EL (cell line): ENCODE data around the gene DOCK3.
"Not testable (repeated sequence)": the region's sequence is repeated elsewhere in the genome, so short reads cannot be mapped to it uniquely, and the experiment has no call there.

Experiments used
- DNase-seq: peaks from one replicate; pipeline ENCODE4 v3.0.0-alpha.2; 2016

Gene DOCK3

GRCh38 chr3:51337666-51338065, 662.9 kb downstream of the DOCK3 start:
- no peak for DNase-seq

GRCh38 chr3:51338632-51339031, 663.9 kb downstream of the DOCK3 start:
- no peak for DNase-seq

- DNase-seq: peak; percentile 93
These were observed 665.5 kb downstream of the DOCK3 start for GRCh38 chr3:51340013-51340829.

DNA sequence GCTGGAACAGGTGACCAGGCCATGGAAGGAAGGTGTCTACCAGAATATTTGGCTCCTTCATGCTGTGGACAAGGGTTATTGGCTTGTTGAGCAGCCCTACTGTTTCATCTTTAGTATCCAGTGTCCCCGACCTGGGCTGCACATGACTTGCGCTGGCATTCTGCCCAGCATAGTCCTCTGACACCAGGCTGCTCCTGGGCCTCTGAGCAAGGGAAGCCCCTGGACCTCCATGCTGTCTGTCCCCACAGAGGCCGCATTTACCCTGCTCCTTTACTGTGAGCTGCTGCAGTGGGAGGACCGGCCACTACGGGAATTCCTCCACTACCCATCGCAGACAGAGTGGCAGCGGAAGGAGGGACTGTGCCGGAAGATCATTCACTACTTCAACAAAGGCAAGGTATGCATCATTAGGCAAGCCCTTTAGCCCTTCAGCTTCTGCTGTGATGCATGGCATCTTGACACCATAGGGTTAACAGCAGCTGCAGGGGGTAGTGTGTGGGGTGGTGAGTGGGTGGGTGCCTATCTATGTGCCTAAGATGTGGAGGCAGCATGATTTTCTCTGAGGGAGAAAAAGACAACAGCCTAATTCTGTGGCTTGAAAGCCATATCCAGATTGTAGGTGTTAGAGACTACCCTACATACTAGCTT, 666.4 kb downstream of the DOCK3 start:
- DNase-seq: peak; percentile 44

GRCh38 chr3:51343918-51344687, 669.4 kb downstream of the DOCK3 start:
- peak; percentile 71 for DNase-seq

DNA sequence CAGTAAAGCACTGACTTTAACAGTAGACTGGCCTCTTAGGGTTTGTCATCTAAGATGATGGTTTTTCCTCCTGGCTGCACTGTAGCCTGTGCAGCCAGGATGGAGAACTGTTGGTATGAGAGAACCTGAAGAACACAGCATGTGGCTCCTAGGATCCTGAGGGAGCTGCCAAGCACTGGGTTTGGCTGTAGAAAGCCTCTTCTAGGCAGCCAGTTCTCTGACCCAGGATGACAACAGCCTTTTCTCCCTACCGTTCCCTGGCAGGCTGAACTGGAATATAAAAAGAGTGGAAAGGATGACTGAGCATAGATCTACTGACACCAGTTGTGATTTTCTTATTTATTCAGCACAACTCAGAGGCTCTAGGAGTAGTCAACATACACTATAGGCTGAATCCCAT, 676.0 kb downstream of the DOCK3 start:
- no peak for DNase-seq

DNA sequence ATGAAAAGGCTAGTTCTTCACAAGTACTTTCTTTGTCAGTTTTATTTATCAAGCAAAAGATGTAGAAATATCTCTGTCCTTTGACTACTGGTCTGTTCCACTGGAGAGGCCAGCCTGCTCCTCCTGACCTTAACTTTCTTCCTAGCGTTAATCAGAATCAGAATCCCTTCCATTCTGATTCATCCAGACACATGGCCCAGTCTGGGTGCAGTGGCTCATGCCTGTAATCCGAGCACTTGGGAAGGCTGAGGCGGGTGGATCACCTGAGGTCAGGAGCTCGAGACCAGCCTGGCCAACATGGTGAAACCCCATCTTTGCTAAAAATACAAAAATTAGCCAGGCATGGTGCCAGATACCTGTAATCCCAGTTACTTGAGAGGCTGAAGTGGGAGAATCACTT, 678.4 kb downstream of the DOCK3 start:
- DNase-seq: no peak

- DNase-seq: no peak
These were observed 679.0 kb downstream of the DOCK3 start for GRCh38 chr3:51353691-51354090.

DNA sequence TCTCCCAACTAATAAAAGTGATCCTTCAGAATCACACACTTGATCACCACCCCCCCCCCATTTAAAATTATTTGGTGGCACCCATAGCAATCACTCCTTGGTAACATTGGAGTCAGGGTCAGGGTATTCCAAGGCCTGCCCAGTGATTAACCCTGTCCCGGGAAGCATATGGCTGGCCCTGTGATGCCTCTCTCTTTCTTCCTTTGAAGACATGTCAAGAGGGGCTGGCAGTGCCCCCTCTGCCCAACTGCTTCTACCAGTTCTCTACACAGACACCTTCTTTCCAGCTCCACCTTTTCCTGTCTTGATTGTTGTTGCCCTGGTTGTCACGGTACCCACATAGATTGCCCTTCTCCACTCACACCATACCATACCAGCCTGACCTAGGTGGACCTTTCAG, 679.4 kb downstream of the DOCK3 start:
- DNase-seq: no peak

- no peak for DNase-seq
These were observed 680.2 kb downstream of the DOCK3 start for GRCh38 chr3:51354731-51355615.

GRCh38 chr3:51355891-51356578, 681.3 kb downstream of the DOCK3 start:
- no peak for DNase-seq

DNA sequence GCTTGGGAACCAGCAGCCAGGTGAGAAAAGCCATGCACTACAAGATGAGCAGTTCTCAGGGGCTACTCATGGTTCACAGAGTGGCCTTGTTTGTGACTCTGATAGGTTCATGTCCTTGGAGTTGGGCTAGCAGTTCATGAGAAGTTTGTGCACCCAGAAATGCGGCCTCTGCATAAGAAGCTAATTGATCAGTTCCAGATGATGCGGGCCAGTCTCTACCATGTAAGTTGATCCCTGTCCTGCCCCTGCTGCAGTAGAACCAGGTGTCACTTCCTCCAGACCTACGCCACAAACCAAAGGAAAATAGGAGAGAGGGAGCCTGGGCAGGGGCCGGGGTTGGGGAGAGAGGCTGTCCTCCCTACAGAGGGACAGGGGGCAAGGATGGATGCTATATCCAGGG, 683.1 kb downstream of the DOCK3 start:
- DNase-seq: no peak

GRCh38 chr3:51358981-51359380, 684.3 kb downstream of the DOCK3 start:
- no peak for DNase-seq

DNA sequence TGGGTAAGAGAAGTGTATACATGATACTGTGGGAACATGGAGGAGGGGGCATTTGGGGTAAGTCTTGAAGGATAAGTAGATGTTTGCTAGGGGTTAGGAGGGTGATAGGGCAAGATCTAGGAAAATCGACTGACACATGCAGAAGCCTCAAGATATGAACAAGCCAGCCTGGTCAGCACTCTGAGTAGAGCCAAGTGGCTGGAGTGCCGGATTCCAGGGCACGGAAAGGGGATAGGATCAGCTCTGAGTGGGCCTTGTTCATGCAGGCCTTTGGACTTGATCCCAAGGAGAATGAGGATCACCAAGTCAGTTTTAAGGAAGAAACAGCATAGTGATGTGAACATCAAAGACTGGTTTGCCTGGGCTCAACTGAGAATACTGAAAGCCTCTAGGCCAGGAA, 686.1 kb downstream of the DOCK3 start:
- no peak for DNase-seq

DNA sequence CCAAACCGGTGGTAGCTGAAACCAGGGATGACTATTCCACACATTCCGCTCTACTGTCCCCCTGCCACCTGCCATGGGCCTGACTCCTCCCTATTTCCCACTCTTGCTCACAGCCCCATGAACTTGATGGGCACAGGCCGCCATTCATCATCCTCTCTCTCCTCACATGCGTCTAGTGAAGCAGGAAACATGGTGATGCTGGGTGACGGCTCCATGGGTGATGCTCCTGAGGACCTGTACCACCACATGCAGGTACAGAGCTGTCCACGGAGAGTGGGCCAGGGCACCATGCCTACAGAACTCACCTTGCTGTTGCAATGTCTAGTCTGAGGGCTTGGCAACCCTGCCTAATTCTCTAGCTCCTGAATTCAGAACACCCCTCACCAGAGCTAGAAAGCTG, 687.0 kb downstream of the DOCK3 start:
- no peak for DNase-seq

DNA sequence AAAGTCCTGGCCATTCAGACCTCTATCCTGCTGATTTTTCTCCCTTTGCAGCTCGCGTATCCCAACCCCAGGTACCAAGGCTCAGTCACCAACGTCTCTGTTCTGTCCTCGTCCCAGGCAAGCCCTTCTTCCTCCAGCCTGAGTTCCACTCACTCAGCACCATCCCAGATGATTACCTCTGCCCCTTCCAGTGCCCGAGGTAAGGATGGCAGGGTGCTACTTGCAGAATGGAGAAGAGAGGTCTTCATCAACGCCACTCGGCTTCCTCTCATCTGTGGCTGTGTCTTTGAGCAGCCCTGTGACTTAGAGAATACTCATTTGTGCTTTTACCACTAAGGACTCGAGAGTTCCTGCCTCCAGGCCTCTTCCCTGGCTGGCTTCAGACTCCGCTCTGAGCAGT, 687.7 kb downstream of the DOCK3 start:
- DNase-seq: no peak

DNA sequence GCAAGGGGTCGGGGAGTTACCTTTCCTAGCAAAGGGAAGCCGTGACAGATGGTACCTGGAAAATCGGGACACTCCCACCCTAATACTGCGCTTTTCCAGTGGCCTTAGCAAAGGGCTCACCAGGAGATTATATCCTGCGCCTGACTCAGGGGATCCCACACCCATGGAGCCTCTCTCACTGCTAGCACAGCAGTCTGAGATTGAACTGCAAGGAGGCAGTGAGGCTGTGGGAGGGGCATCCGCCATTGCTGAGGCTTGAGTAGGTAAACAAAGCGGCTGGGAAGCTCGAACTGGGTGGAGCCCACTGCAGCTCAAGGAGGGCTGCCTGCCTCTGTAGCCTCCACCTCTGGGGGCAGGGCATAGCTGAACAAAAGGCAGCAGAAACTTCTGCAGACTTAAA, 693.5 kb downstream of the DOCK3 start:
- not testable (repeated sequence) for DNase-seq

DNA sequence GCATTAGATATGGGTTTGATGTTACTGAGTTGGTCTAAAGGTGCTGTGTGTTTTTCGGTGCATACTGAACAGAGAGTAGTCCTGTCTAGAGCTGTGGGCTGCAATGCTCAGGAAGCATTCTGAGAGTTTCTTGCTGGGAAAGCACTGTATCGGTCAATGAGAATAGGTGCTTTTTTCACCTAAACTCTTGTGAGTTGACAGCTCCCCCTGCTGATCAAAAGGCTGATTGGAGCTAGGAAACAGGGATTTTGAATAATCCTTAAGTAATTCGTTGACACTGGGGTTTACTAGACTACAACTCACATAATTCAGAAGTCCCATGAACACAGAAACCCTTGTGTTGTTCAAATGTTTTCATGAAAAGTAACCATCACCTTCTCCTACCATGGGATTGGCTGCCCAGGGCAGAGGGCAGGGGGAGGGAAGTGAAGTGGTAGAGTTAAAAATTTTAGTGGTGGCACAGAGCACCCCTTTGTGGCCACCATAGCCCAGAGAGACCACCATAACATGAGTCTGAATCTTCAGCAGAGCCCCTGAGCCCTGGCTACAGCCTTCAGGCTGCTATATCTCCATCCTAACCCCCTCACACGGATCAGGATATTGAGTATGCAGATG, 697.3 kb downstream of the DOCK3 start:
- peak; percentile 62 for DNase-seq

GRCh38 chr3:51373658-51374421, 699.1 kb downstream of the DOCK3 start:
- no peak for DNase-seq

DNA sequence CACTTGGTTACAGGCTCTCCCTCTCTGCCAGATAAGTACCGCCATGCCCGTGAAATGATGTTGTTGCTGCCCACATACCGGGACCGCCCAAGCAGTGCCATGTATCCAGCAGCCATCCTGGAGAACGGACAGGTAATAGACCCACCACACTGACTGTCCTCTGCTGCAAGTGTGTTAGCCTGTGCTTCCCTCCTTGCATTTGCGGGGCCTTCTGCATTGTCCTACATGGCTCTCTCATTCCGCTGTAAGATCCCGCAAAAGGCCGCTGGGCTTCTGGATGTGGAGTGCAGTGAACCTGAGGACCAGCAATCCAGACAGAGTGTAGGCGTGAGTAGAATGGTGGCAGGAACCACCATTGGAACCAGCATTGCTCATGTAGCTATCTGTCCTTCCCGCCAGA, 699.7 kb downstream of the DOCK3 start:
- DNase-seq: no peak

DNA sequence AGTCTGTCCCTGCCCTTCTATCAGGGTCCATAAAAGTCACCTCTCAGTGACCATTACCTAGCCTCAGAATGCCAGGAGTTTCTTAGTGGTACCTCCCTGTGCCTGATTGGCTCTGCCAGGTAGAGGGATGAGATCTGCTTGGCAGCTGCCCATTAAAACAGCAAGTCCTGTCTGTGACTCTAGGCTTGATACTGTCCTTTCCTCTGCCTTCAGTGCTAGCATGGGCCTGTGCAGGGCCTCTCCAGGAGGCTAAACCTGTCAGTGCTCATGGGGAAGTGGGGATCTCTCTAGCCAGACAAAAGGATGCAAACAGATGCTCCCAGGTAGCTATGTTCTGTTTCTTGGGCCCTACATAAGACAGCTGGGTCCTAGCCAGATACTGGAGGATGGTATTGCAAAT, 700.4 kb downstream of the DOCK3 start:
- DNase-seq: no peak
